Osteocyte (in vitro differentiated cells): ENCODE results near the gene APLP1. TPM values are rescaled to one million over a fixed set of nuclear protein-coding genes. Genes with fewer than 3 reads are reported as not detected.

Experiments
- DNase-seq: peaks from one replicate; pipeline ENCODE4 v3.0.0; 2021; ENCODE audit warnings: mixed read lengths; ENCODE audit not compliant: unreplicated experiment; ENCODE audit errors: extremely low spot score
- H3K27ac Mint-ChIP-seq: one replicate; pipeline ENCODE4 v1.8.0; 2021; ENCODE audit warnings: mild to moderate bottlenecking, mixed read lengths; ENCODE audit not compliant: unreplicated experiment
- H3K27me3 Mint-ChIP-seq: one replicate; pipeline ENCODE4 v1.8.0; 2021; ENCODE audit warnings: mixed read lengths; ENCODE audit not compliant: unreplicated experiment
- H3K36me3 Mint-ChIP-seq: one replicate; pipeline ENCODE4 v1.8.0; 2021; ENCODE audit warnings: mixed read lengths; ENCODE audit not compliant: unreplicated experiment
- H3K4me1 Mint-ChIP-seq: one replicate; pipeline ENCODE4 v1.8.0; 2021; ENCODE audit warnings: mixed read lengths; ENCODE audit not compliant: unreplicated experiment
- H3K4me3 Mint-ChIP-seq: one replicate; pipeline ENCODE4 v1.8.0; 2021; ENCODE audit warnings: mild to moderate bottlenecking, moderate library complexity, mixed read lengths; ENCODE audit not compliant: unreplicated experiment
- H3K9me3 Mint-ChIP-seq: one replicate; pipeline ENCODE4 v1.8.0; 2021; ENCODE audit warnings: mixed read lengths; ENCODE audit not compliant: unreplicated experiment
- CTCF ChIP-seq: fragments of 200-600 bp; sonication (generic); IDR thresholded peaks from 2 replicates; pipeline ENCODE4 v1.5.0; 2021; ENCODE audit warnings: antibody characterized with exemption, mild to moderate bottlenecking, moderate library complexity
- total RNA-seq: library from RNA; stranded (reverse); gene quantifications from 2 replicates; pipeline ENCODE4 v1.2.1, GENCODE V29; 2021

The APLP1 gene
- total RNA-seq, 1 donor from 2014 or later = 12.6 TPM

GRCh38 chr19:35901854-35902661 lies 33.7 kb downstream of the APLP1 start, which contains the start of gene HCST:
HCST (plus strand) TSS chr19:35902529; CDS start chr19:35902594, 65 bp downstream.
- Mint-ChIP-seq H3K4me3 (peak within 1 kb of the TSS; percentile 59), H3K27ac (peak within 1 kb of the TSS; percentile 6), H3K9me3 (no peaks in the 10 kb centered on the region), H3K36me3 (no peaks in the 10 kb centered on the region), H3K27me3 (no peaks in the 10 kb centered on the region), H3K4me1 (peaks cover 33% of the 10 kb centered on the region)
- TF ChIP-seq CTCF = no peak
- no peak for DNase-seq

GRCh38 chr19:35902870-35903475 lies 34.6 kb downstream of the APLP1 start:
- Mint-ChIP-seq H3K4me3 (peak overlapping the region; percentile 59), H3K27me3 (no peaks in the 10 kb centered on the region), H3K9me3 (no peaks in the 10 kb centered on the region), H3K36me3 (no peaks in the 10 kb centered on the region), H3K27ac (no peak overlapping the region), H3K4me1 (peaks cover 33% of the 10 kb centered on the region)
- no peak for TF ChIP-seq CTCF
- DNase-seq = no peak

- Mint-ChIP-seq H3K36me3 (no peaks in the 10 kb centered on the region), H3K27ac (no peak overlapping the region), H3K4me3 (peak overlapping the region; percentile 59), H3K27me3 (no peaks in the 10 kb centered on the region), H3K9me3 (no peaks in the 10 kb centered on the region), H3K4me1 (peaks cover 29% of the 10 kb centered on the region)
- TF ChIP-seq CTCF = no peak
- no peak for DNase-seq
Observed at GRCh38 chr19:35903550-35904179, 35.3 kb downstream of the APLP1 start.

GRCh38 chr19:35904311-35905068 lies 36.1 kb downstream of the APLP1 start:
- no peak for DNase-seq
- Mint-ChIP-seq H3K36me3 (no peaks in the 10 kb centered on the region), H3K27me3 (no peaks in the 10 kb centered on the region), H3K4me3 (no peak overlapping the region), H3K4me1 (peaks cover 24% of the 10 kb centered on the region), H3K9me3 (no peaks in the 10 kb centered on the region), H3K27ac (no peak overlapping the region)
- TF ChIP-seq CTCF = no peak
